HG03025 (cell line): ENCODE measurements around the gene PMM1.

Experiments
- ATAC-seq: cut with Tn5 transposase; IDR thresholded peaks from one replicate; pipeline ENCODE4 v1.9.1; 2021; ENCODE audit warnings: mild to moderate bottlenecking, moderate library complexity; ENCODE audit not compliant: unreplicated experiment, low FRiP score

PMM1 gene

DNA sequence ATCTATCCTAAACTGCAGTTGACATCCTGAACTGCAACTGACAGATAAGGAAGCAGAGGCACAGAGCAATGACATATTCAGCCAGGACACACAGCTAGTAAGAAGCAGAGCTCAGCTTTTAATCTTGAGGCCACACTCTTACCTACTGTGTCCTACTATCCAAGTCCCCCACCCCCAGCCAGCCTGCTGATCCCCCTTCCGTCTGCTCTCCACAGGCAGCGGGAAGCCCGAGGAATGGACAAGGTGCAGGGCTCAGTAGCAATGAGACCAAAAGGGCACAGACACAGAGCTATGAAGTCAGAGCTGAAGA is 49.7 kb downstream of the PMM1 start:
- no peak for ATAC-seq

DNA sequence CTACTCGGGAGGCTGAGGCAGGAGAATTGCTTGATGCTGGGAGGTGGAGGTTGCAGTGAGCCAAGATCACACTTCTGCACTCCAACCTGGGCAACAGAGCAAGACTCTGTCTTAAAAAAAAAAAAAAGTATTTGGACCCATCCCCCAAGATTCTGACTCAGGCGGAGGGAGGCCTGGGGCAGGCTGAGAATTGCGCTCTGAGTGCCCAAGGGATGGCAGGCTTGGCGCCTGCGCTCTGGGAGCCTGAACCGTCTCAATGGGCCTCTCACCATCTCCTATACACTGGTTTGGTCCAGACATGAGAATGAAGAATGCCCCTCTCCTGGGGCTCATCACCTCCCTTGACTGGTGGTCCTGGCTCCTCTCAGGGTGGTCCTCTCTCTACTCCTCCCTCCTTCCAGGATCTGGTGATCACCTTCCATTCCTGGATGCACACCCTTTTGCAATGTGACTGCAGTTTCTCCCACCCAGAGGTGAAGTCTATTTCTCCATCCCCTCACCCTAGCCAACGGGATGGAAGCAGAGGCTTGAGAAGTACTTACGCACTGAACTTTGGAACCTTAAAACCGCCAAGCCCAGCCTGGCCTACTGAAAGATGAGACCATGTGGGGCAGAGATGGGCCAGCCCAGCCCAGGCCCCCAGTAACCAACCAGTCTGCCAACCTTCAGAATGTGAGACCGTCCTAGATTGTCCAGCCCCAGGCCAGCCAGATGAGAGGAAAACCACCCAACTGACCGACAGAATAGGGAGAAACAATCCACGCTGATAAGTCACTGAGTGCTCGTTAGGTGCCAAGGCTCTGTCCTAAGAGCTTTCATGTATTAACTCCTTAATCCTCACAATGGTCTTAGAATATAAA is 50.3 kb downstream of the PMM1 start:
- ATAC-seq, result no peak

DNA sequence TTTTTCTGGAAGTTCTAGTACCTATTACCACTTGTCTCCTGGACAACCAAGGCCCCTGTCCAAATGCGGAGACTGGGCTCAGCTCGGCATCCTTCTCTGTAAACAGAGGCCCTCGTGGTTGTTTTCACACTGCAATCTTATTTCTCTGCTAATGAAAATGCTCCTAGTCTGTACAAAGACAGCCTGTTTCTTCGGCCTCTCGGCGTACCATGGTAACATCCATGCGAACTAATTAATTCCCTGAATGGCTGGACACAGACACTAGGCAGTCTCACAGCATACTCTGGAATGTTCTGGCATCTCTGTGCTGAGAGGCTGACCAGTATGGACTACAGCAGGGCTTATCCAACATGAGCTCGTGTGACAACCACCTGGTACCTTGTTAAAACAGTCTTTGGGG is 51.1 kb downstream of the PMM1 start:
- ATAC-seq, result no peak

DNA sequence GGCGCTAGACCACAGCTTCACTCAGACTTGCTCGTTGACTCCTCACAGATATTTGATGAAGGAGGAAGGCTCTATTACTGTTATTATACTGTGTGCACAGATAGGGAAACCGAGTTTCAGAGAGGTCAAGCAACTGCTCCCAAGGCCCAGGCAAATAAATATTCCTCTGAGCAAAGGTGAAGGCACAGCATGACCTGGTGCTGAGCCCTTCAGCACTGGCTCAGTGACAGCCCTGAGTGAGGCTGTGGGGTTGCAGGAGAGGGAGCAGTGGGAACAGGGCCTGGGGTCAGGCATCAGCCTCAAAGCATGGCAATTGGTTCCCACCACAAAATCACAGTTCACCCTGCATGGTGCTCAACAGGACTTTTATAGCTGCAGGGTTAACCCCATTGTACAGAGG is 52.4 kb downstream of the PMM1 start:
- ATAC-seq, result no peak

DNA sequence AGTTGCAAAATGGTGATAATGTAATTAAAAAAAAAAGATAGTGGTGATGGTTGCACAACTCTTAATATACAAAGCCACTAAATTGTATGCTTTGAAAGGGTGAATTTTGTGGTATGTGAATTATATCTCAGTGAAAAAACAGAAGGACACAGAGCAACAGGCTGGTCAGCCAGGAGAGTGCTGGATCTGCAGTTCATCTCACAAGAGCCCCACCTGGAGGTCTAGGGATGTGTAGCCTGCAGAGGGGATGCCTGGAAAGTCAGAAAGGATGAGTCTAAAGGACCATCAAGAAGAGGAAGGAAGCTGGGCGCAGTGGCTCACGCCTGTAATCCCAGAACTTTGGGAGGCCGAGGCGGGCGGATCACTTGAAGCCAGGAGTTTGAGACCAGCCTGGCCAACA is 54.4 kb downstream of the PMM1 start:
- no peak for ATAC-seq

DNA sequence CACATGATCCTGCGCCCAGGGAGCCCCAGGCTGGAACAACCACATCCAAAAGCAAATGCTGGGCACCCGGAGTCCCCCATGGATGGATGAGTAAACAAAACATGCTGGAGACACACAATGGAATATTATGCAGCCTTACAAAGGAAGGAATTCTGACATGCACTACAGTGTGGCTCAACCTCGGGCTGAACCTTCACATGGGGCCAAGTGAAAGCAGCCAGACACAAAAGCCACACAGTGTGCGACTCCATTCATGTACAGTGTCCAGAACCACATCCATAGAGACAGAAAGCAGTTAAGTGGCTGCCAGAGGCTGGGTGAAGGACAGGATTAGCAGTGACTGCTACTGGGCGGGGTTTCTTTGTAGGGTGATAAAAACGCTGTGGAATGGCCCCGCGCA is 55.4 kb downstream of the PMM1 start:
- no peak for ATAC-seq

DNA sequence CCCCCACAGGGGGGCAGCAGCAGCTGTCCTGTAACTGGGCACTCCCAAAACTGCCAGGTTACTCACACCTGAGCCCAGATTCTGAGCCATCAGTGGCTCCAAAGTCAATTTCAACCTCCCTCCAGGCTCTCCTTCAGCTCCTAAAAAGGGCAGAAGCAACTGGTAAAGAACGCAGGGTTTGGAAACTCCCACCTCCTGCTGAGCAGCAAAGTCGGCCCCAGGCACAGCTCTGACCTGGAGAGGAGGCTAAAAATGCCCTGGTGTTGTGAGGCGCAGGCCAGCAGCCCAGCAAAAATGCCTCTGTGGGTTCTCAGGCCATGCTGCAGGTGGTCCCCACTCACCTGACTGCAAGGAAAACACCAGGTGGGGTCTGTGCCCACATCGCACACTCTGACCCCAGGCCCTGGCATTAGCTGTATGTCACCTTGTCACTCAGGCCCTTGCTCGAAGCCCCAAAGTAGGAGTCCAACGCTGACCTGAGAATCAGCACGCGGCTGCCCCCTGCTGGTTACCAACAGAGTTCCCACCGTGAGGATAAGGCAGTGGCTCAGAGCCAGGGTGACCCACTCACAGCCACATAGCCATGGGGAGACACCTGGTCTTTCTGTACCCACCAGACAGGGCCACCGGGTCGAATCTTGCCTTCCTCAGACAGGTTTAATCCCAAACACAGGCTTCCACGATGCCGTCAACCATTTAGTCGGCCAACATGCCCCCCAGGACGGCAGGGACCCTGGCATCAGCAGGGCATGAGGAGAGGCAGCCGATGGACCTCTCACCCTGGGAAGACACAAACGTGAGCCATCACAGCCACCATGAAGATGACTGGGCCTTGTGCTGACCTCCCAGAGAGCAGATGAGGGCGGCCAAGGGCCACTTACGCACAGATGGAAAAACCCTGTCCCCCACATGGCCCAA is 56.5 kb downstream of the PMM1 start:
- ATAC-seq, result no peak

DNA sequence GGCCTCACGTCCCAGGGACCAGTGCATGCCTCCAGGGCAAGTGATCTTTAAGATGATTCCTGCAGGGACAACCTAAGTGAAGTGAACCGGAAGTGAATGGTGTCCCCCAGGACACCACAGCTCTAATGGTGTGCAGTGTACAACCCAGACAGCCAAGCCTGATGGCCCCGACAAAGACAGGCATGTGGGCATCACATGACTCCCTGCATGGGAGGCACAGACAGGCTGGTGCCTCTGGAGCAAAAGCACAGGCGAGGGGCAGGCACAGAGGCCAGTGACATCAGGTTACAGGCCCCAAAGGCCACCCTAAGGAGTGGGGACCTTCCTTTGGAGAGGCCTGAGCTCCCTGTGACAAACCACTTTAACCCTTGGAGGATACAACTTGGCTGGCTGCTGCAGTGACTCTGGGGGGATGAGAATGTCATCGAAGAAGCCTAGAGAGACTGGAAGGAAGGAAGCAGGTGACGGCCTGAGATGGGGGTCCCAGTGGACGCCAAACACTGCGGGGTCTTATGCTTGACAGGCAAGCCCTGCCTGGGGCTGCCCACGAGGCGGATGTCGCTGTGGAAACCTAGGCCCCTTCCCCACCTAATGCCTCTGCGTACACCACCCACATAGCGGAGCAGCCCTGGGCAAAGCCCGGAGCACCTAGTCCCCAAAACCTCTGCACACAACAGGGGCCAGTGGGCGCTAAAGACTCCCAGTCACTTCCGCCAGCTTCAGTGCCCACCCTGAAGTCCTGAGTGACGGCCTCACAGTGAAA is 57.7 kb downstream of the PMM1 start:
- no peak for ATAC-seq

DNA sequence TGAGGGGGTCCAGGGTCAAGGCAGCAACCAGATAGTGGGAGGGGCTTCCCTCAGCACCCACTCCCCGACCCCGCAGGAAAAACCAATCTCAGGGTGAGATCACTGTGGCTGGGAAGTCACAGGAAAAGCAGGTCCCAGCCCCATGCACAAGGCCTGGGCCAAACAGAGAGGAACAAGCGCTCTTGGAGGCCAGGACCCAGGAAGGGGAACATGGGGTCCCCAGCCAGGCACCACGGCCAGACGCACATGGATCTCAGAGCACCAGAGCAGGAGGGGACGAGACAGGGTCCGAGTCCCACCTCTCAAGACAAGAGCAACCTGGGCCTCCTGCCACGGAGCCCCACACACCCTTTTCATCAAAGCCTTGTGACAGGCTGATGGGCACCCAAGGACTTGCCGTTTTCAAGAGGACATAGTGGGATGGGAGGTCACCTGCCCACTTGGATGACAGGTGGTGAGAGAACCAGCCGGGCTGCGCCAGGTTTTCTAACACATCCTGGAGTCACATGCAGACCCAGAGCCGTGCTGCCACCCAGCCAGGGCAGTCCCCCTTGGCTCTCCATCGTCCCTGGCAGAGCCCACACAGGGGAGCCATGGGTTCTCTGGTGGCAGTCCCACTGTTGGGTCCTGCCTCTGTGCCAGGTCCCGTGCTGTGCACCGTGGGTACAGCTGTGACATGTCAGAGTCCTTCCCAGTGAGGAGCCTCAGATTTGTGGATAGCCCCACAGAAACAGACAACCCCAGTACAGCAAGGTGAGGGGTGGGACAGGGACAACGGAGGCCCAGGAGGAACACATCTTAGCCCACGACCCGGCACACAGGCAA is 58.5 kb downstream of the PMM1 start:
- no peak for ATAC-seq

DNA sequence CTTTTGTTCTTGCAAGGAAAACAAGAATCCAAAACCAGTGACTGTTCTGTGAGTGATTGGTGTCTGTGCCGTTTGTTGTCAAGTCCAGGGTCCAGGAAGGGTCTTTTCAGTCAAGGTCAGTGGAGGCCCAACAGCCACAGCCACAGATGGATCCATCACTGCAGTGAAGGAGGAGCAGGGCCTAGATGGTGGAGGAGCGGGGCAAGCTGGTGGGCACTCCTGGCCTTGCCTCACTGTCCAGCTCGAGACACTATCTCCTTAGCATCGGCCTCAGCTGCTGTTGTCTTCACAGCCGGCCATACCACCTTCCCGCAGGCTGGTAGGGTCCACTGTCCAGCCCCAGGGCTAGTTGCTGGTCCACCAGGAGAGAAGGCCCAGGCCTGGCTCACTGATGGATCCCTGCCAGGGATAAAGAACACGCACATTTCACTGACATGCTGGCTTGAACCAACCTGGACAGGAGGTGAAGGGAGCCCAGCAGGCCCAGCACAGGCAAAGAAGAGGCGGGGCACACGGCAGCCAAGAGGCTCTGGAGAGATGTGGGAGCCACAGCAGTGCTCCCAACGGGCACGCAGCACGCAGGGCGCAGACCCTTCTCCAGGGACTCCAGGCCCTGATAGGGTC is 60.6 kb downstream of the PMM1 start:
- ATAC-seq, result no peak

DNA sequence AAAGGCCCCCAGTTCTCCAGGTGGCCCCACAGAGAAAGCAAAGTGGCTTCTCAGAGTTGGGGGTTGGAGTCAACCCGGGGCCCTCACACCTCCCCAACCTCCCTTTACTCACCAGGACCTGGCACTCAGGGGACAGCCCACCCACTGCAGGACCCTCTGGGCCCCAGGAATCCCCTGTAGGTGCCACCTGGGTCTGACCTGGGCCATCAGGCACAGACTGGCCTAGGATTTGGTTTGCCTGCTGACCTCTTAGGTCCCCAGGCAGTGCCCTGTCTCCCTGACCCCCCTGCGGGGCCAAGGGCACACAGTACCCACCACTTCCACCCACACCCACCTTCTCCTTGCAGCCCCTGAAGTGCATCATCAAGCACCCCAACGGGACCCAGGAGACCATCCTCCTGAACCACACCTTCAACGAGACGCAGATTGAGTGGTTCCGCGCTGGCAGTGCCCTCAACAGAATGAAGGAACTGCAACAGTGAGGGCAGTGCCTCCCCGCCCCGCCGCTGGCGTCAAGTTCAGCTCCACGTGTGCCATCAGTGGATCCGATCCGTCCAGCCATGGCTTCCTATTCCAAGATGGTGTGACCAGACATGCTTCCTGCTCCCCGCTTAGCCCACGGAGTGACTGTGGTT is 61.4 kb downstream of the PMM1 start:
- ATAC-seq, result no peak
